ENCODE data around the gene STN1. TPM values are rescaled to one million over a fixed set of nuclear protein-coding genes. Genes with fewer than 3 reads are reported as not detected.

STN1 gene
- total RNA-seq, 1 donor from 2014 or later, result 6.9 TPM

DNA sequence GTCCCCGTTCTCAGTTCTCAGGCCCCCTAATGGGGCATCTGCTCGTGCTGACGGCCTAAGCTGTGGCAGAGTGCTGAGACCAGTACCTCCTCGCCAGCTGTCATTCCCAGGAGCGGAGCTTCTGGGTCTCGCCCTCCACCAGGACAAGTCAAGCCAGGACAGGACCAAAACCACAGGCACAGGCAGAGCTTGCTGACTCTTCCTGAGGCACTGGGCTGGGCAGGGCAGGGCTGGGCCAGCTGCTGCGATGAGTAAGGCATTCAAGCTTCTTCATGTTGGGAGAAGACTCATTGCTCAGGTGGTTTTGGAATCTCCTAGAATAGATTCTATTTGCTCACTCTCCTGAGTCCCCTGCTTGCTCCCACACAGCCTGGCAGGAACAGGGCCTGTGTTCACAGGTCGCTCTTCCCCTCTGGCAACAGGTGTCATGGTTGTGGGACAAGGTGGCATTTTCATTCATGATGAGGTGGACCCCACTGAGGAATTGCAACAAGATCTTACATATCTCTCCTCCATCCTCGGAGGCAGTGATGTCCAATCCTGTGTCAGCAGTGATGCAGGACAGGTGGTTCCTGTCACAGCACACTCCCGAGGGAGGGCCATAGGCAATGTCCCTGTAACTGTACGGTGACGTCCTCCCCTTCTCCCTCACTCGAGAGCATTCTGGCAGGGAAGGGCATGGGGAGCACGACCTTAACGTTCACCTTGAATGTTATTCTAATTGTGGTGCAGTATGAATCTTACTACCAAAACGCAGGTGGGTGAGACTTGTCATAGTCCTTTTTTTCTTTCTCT lies 45.6 kb downstream of the STN1 start:
- no peak for FAIRE-seq
- DNase-seq (ENCODE audit: low spot score in 2 of 2), result no peak

DNA sequence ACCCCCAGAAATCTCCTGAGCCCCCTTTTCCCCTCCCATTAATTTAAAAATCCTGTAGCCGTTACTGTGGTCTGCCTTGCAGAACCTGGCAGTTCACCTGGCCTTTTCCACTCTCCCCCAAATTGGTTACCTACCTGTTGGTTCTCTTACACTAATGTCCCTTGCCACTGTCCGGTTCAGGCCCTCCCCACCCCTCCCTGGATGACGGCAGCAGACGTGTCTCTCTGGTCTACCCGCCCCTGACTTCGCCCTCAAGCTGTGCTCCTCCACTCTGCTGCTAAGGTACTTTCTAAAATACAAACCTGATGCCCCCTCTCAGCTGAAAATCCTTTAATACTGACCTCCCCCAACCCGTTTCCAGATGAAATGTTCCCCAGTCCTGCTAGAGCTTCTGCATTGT lies 47.0 kb downstream of the STN1 start:
- FAIRE-seq, result no peak
- no peak for DNase-seq (ENCODE audit: low spot score in 2 of 2)

- no peak for DNase-seq (ENCODE audit: low spot score in 2 of 2)
- no peak for FAIRE-seq
These were observed 47.5 kb downstream of the STN1 start for GRCh38 chr10:103870516-103870915.

- FAIRE-seq (no peak), DNase-seq (ENCODE audit: low spot score in 2 of 2) (no peak)
These were observed 48.6 kb downstream of the STN1 start for GRCh38 chr10:103869336-103869735.

- no peak for FAIRE-seq
- no peak for DNase-seq (ENCODE audit: low spot score in 2 of 2)
These were observed 49.8 kb downstream of the STN1 start for GRCh38 chr10:103868200-103868599.

DNA sequence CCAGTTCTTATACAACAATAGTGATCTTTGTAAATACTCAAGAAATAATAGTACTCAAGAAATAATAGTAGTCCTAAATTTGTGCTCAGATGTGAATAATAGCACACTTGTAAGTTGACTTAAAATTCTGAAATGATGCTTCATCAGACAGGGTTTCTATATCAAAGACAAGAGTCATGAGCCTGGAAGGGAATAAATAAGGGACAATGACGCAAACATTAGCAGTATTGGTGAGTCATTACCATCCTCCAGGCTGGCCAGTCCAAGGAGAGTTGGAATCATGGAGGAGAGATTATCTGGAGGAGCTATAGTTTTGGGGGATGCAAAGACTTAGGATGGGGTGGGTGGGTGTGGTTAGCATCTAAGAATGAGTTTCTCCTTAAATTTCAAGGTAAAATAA lies 56.5 kb downstream of the STN1 start:
- no peak for FAIRE-seq

DNA sequence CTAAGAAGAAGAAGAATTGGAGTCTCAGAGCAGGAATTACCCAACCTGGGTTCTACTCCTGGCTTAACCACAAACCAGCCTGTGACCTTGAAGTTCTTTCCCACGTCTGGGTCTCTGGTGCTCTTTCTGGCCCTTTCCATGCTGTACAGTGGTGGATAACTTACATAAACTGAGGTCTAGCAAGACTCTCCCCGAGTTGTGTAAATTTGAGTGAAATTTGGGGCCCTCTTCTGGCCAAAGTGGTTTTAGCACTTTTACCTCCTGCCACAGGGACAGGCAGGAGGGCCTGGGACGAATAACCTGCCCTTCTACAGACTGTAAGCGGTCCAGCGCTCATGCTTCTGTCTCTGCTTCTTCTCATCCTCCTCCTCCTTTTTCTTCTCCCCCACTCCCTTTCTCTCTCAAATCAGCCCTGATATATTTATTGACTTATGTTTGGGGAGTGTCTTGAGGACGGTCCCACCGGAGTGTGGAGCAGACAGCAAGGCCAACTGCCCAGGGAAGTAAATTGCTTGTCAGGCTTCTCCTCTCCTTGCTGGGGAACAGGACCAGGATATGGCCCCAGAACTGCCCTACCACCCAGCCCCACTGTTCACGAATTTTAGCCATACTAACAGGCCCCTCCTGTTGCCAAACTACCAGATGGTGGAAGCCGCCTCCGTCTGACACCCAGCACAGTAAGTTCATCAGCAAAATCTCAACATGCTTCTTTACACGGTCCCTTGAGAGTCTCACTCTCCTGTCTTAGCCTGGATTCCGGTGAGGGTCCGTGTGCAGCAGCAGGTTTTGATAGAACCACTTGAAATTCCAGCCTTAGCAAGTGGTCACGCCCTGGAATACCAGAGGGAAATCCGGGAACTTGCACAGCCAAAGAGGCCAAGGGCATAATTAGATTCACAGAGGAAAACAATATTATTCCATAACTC lies 58.6 kb downstream of the STN1 start:
- DNase-seq (ENCODE audit: low spot score in 2 of 2) (peak; percentile 58 to 61), FAIRE-seq (no peak)

More for the DNA sequence above, 56.5 kb downstream of the STN1 start:
- no peak for DNase-seq (ENCODE audit: low spot score in 2 of 2)

DNA sequence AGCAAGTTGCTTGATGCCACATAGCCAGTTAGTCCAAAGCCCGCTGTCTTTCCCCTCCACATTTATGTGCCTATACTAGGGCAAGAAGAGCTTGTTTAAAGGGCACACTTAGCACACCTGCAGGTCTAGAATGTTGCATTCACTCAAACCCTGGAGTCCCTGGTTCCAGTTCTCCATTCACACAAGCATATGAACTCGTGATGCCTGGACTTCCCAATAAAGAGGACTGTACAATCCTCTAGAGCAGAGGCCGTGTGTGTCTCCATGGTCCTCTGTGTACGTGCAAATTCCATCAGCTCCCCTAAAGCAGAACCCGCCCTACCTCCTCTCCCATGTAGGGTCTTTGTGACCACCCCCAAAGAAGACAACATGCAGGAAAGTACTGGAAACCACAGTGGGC lies 59.6 kb downstream of the STN1 start:
- DNase-seq (ENCODE audit: low spot score in 2 of 2), result no peak
- FAIRE-seq, result no peak

DNA sequence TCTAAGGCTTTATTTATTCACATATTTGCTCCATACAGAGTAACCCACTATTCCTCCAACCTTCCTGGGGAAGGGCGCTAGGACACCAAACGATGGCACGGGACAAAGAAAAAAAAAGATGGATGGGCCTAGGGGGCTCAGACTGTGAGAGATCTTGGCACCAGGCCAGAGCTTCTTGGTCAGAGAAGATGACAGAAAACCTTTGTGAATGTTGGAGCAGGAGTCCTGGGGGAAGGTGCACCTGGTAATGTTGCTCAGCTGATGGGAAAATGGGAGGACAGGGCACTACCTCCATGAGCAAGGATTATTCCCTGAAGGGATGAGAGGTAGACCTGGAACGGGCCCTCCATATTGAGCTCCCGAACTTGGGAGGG lies 61.2 kb downstream of the STN1 start:
- no peak for FAIRE-seq

DNA sequence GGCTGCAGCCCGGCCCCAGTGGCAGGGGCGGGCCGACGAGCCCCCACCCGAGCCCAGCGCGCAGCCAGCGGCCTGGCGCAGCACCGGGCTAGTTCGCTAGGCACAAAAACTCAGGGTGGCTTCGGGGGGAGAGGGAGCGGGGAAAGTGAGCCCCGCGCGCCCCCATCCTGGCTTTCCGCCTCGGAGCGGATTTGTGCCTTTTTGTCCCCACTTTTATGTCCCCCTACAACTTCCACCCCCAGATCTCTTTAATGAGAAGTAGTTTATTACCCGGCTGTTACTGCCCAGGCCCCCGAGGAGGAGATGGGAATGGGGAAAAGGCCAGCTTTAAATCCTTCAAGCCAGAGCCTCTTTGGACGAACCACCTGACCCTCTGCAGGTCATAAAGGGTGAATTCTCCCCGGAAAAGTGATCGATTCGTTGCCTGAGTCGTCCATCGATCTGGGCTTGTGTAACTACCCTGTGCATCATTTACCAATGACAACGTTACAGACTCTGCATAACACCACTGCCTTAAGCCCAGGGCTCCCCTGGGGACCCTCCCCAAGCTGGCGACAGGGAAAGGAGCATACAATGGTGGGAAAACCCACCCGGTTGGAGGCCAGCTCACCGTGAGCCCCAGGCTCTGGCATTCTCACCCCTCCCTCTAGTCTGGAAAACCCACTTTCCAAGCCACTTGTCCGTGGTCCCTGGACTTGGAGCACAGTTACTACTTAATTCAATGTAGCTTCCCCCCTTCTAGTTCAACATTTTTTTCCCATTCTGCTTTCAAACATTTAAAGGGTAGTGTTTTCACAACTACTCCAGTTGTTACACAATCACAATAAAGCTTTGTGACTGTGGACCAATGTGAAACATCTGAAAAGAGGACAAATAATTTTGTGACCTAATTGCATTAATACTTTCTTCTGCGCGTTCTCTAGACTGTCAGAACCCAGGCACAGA lies 61.9 kb downstream of the STN1 start:
- FAIRE-seq (no peak), DNase-seq (ENCODE audit: low spot score in 2 of 2) (no peak)

More for the DNA sequence above, 61.2 kb downstream of the STN1 start:
- DNase-seq (ENCODE audit: low spot score in 2 of 2), result no peak

- peak; percentile 71 to 76 for DNase-seq (ENCODE audit: low spot score in 2 of 2)
- no peak for FAIRE-seq
These were observed 62.6 kb downstream of the STN1 start, which contains the start of gene SH3PXD2A for GRCh38 chr10:103855424-103855823. TSS of gene SH3PXD2A (minus strand) at chr10:103855576. CDS start at chr10:103855266, 310 bp downstream.

DNA sequence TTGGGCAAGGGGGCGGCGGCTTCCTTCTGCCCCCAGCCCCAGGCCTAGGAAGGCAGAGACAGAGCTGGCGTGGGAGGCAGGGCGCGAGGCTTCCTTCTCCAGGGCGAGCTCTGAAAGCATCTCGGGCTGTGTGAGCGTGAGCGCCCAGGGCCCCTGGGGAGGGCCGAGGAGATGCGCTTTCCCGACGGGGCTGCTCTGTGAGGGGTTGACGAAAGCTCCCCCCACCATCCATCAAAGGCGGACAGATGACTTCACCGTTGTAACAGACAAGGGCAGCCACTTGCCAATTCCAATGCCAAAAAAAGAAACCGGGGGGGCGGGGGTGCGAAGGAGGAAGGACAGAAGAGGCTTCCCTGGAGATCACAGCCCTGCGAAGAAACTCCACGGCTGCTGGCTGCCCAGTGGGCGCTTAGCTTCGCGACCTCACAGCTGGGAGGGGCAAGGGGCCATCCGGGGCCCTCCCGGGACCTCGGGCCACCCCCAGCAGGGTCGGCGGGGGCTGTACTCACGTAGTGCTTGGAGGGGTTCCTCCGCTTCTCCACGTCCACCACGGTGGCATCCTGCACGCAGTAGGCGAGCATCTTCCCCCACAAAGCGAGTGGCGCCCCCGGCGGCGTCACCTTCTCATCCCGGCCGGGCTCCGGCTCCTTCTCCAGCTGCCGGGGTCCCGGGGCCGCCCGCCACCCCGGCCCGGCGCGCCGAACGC lies 63.1 kb downstream of the STN1 start:
- peak; percentile 55 to 62 for DNase-seq (ENCODE audit: low spot score in 2 of 2)
- FAIRE-seq, result no peak

- DNase-seq (ENCODE audit: low spot score in 2 of 2) (no peak), FAIRE-seq (no peak)
These were observed 63.7 kb downstream of the STN1 start for GRCh38 chr10:103854265-103854685.

GRCh38 chr10:103853428-103854264 lies 64.3 kb downstream of the STN1 start:
- DNase-seq (ENCODE audit: low spot score in 2 of 2), result no peak
- no peak for FAIRE-seq

GRCh38 chr10:103852856-103853255 lies 65.1 kb downstream of the STN1 start:
- FAIRE-seq, result no peak
- no peak for DNase-seq (ENCODE audit: low spot score in 2 of 2)

- no peak for DNase-seq (ENCODE audit: low spot score in 2 of 2)
- no peak for FAIRE-seq
These were observed 65.7 kb downstream of the STN1 start for GRCh38 chr10:103852189-103852711.

GRCh38 chr10:103851261-103851660 lies 66.7 kb downstream of the STN1 start:
- no peak for DNase-seq (ENCODE audit: low spot score in 2 of 2)
- no peak for FAIRE-seq

DNA sequence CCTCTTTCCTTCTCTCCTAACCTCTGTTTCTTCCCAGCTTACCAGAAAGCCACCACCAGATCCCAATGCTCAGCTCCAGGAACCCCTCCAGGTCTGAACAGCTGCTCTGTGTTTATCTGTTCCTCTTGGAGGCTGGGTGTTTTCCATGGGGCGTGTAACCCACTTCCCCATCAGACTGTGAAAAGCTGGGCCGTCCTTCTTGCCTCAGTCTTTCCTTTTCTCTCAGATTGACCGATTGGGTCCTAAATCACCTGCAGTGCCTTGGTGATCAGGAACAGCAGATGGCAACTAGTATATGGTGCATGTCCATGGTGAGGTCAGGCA lies 67.5 kb downstream of the STN1 start:
- DNase-seq (ENCODE audit: low spot score in 2 of 2) (no peak), FAIRE-seq (no peak)
